Activated CD4-positive, alpha-beta T cell treated with anti-CD3 and anti-CD28 coated beads, Interleukin-2, Interleukin-6, amounts not matched to agents 100 ng/mL and 50 ng/mL, durations not matched to agents 16 hours and 8 hours (primary cell): ENCODE results near the gene HSF2.
"Not testable (repeated sequence)": the region's sequence is repeated elsewhere in the genome, so short reads cannot be mapped to it uniquely, and the experiment has no call there.

Source experiments
- DNase-seq: peaks from one replicate; pipeline ENCODE4 v3.0.0-alpha.2; 2020

The HSF2 gene

GRCh38 chr6:122458087-122458486, 58.6 kb downstream of the HSF2 start:
- no peak for DNase-seq

GRCh38 chr6:122459240-122459639, 59.8 kb downstream of the HSF2 start:
- DNase-seq: no peak

DNA sequence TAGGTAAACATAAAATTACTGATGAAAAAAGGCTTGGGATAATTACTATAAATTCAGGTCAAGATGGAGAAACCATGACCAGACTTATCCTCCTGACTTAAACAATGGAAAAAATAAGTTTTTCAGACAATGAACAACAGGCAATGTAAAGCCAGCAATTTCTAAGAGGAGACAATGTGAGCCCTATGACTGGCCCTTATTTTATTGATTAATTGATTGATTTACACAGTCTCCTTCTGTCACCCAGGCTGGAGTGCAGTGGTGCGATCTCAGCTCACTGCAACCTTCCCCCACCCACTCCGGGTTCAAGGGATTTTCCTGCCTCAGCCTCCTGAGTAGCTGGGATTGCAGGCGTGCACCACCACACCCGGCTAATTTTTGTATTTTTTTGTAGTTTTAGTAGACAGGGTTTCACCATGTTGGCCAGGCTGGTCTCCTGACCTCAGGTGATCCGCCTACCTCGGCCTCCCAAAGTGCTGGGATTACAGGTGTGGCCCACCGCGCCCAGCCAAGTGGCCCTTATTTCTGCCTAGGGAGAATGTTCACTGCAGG, 60.5 kb downstream of the HSF2 start:
- DNase-seq: not testable (repeated sequence)

DNA sequence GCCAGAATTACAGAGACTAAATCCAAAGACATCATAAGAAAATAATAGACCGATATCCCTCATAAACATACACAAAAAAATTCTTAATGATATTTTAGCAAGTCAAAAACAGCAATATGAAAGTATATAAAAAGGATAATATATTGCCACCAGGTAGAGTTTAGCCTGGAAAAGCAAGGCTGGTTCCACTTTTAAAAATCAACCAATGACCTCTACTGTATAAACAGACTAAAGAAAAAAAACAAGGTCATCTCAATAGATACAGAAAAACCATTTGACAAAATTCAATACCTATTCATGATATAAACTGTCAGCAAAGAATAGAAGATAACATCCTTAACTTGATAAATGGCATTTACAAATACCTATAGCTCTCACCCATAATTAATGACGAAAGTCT, 62.4 kb downstream of the HSF2 start:
- no peak for DNase-seq

- DNase-seq: peak; percentile 95
These were observed 71.9 kb downstream of the HSF2 start, which contains the start of gene SERINC1 for GRCh38 chr6:122471107-122472021. Gene SERINC1, minus strand, starts transcription at chr6:122471807. Its CDS starts 70 bp downstream, at chr6:122471737.

- no peak for DNase-seq
These were observed 72.5 kb downstream of the HSF2 start for GRCh38 chr6:122472022-122472340.

DNA sequence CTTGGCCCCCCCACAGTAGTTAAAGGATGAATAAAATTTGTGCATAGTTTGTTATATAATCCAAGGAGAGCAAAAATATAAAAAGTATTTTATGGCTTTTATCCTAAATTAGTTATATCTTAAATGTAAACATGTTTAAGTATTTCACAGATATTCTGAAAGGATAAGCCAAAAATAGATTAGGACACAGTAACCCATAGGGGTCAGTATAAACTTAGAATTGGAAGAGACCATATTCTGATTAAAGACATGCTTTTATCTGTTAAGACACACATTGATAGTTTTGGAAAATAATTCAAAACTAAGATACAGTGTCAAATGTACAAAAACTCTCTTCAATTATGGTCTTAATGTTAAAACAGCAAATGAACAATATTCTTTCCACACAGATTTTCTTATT, 76.7 kb downstream of the HSF2 start:
- DNase-seq: peak; percentile 11

DNA sequence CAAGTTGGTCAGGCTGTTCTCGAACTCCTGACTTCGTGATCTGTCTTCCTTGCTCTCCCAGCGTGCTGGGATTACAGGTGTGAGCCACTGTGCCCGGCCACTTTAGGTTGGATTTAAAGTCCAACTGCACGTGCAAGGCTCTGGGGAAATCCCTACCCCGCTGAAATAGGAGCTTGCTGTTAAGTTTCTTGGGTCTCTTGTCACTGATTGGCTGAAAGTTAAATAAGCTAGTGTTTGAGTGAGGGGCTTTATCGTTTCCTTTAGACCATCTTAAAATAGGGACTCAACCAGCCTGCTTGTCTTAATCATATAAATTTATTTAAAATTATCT, 83.3 kb downstream of the HSF2 start:
- no peak for DNase-seq
